Lung (tissue), 16 donors: Measurements from ENCODE around the gene CDC16. TPM values are rescaled to one million over a fixed set of nuclear protein-coding genes. Genes with fewer than 3 reads are reported as not detected.
A peak's percentile ranks its signal among the peaks of the same experiment; 100 is the strongest.

ENCODE experiments used
- ATAC-seq: fragments of 200-7000 bp; cut with Tn5 transposase; one replicate; pipeline ENCODE4 v1.9.1; 2020; ENCODE audit warnings: moderate number of reproducible peaks; ENCODE audit not compliant: insufficient read depth, low FRiP score
- DNase-seq, 3 donors: peaks; one replicate each; pipeline ENCODE4 v3.0.0-alpha.2; 2013 to 2017
- H3K27ac ChIP-seq, 2 donors: one replicate each; pipeline ENCODE4 v1.5.1; 2013; ENCODE audit warnings: mild to moderate bottlenecking in 2 of 2, moderate library complexity in 2 of 2, control low read depth in 1 of 2, inconsistent platforms in 1 of 2, low read depth in 1 of 2, low read length in 1 of 2
- H3K27me3 ChIP-seq, 3 donors: one replicate each; pipeline ENCODE4 v1.5.1; 2013; ENCODE audit warnings: low read length in 2 of 3; ENCODE audit not compliant: control insufficient read depth in 3 of 3, insufficient read depth in 3 of 3
- H3K36me3 ChIP-seq, 4 donors: one replicate each; pipeline ENCODE4 v1.5.1; 2013; ENCODE audit warnings: low read length in 4 of 4, mild to moderate bottlenecking in 1 of 4, moderate library complexity in 1 of 4; ENCODE audit not compliant: control insufficient read depth in 4 of 4, insufficient read depth in 4 of 4
- H3K4me1 ChIP-seq, 5 donors: one replicate each; pipeline ENCODE4 v1.5.1; 2013; ENCODE audit warnings: low read length in 5 of 5, mild to moderate bottlenecking in 2 of 5, moderate library complexity in 1 of 5; ENCODE audit not compliant: control insufficient read depth in 5 of 5, insufficient read depth in 5 of 5
- H3K4me3 ChIP-seq: one replicate; pipeline ENCODE4 v1.5.1; 2013; ENCODE audit warnings: mild to moderate bottlenecking, control low read depth, moderate library complexity
- H3K9ac ChIP-seq, 2 donors: one replicate each; pipeline ENCODE4 v1.5.1; 2013; ENCODE audit warnings: low read length in 2 of 2, control low read depth in 1 of 2; ENCODE audit not compliant: insufficient read depth in 1 of 2
- H3K9me3 ChIP-seq, 4 donors: one replicate each; pipeline ENCODE4 v1.5.1; 2013; ENCODE audit warnings: low read length in 3 of 4, mild to moderate bottlenecking in 1 of 4, moderate library complexity in 1 of 4; ENCODE audit not compliant: control insufficient read depth in 4 of 4, insufficient read depth in 3 of 4
- CTCF ChIP-seq: IDR thresholded peaks from 2 replicates; pipeline ENCODE4 v1.5.1; 2012; ENCODE audit warnings: mild to moderate bottlenecking; ENCODE audit errors: control extremely low read depth, extremely low read depth
- WGBS, 2 donors: extraction: QIAGEN DNeasy Blood & Tissue Kit; methylation state at CpG; one replicate each; pipeline ENCODE4 v1.1.7; 2013; 5-methylcytosine and 5-hydroxymethylcytosine counted together
- long read RNA-seq, 5 donors: transcript quantifications; one replicate each; lab custom pipeline, GENCODE V29; 2026
- polyA plus RNA-seq, 2 donors: library from polyadenylated mRNA; stranded (reverse); fragments of 200-250 nt; gene quantifications; one replicate each; pipeline ENCODE4 v1.2.1, GENCODE V29; 2013
- total RNA-seq, 2 donors: library from RNA; depleted of rRNA in 1 of 2; stranded (reverse); fragments of >200 nt in 1 of 2; gene quantifications; one replicate each; pipeline ENCODE4 v1.2.1, GENCODE V29; 2014 to 2021
- donor health status: control.
- donor health status: control.
- donor health status: Bipolar disorder and iron deficiency.
- donor health status: healthy.
- donor health status: DM: yes; HTN: yes; CAD: no.

Gene CDC16, protein sequence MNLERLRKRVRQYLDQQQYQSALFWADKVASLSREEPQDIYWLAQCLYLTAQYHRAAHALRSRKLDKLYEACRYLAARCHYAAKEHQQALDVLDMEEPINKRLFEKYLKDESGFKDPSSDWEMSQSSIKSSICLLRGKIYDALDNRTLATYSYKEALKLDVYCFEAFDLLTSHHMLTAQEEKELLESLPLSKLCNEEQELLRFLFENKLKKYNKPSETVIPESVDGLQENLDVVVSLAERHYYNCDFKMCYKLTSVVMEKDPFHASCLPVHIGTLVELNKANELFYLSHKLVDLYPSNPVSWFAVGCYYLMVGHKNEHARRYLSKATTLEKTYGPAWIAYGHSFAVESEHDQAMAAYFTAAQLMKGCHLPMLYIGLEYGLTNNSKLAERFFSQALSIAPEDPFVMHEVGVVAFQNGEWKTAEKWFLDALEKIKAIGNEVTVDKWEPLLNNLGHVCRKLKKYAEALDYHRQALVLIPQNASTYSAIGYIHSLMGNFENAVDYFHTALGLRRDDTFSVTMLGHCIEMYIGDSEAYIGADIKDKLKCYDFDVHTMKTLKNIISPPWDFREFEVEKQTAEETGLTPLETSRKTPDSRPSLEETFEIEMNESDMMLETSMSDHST
- 100 to 1,000 TPM in 1 of 2 donors, 10 to 100 TPM in 1; 51.7 to 123 TPM for total RNA-seq
- 10 to 100 TPM; 34.3 to 66.3 TPM for polyA plus RNA-seq
- long read RNA-seq, donor 1, transcript CDC16-210 (6 exons, 1,003 nt) = major isoform, 9 of 24 reads
- long read RNA-seq, donor 1, partial matches to known transcripts = 9 of 24 reads
- long read RNA-seq, donor 1, other reads (novel, unspliced or antisense) = 0 of 24 reads
- long read RNA-seq, donor 2, partial matches to known transcripts = 0 of 4 reads
- long read RNA-seq, donor 2, other reads (novel, unspliced or antisense) = 0 of 4 reads
- long read RNA-seq, donor 3, partial matches to known transcripts = 11 of 17 reads
- long read RNA-seq, donor 3, other reads (novel, unspliced or antisense) = 0 of 17 reads
- long read RNA-seq, donor 4, partial matches to known transcripts = 5 of 9 reads
- long read RNA-seq, donor 4, other reads (novel, unspliced or antisense) = 0 of 9 reads
- long read RNA-seq, donor 5, transcript CDC16-210 (6 exons, 1,003 nt) = minor isoform, 9 of 64 reads
- long read RNA-seq, donor 5, transcript CDC16-203 (18 exons, 2,203 nt) = major isoform, 11 of 64 reads
- long read RNA-seq, donor 5, partial matches to known transcripts = 43 of 64 reads
- long read RNA-seq, donor 5, other reads (novel, unspliced or antisense) = 0 of 64 reads

DNA sequence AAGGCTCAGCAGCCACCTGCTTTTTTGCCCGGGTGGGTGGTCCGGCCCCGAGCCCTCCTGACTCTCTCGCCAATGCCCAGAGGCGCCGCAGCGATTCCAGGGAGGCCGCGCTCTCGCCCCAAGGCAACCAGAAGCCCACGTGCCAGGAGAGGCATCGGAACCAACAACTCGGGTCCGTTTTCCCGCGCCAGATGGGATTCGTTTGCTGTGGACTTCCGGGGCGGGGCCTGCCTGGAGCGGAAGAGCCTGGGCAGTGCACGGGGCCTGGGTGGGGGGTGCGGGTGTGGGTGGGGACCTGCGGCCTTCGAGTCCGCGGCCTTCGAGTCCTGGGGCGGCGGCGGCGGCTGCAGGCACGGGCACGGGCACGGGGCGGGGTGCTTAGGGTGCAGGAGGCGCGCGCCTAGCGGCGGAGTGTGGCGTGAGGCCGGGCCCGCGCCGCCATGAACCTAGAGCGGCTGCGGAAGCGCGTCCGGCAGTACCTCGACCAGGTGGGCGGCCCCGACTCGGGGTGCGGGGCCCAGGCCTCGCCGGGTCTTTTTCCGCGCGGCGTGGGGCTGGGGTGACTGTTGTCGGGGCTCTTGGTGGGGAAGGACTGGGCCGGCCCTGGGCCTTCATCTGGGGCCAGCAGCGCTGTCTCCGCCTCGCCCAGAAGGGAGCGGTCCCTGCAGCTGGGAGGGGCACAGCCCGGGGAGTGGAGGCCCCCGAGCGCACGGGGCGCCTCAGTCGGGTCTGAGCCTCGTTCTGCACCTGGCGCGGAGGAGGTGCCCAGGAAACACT is at the start of gene CDC16:
CDC16 (plus strand) TSS at position 253 of the 777 bp plus-strand sequence; CDS start at position 441, 188 bp downstream.
- Histone ChIP-seq H3K4me3 (peak within 1 kb of the TSS; percentile 97), H3K9ac (peak within 1 kb of the TSS; percentile 56 to 75), H3K36me3 (peaks cover 13 to 22% (median 16%) of the 10 kb centered on the region in 4 donors), H3K9me3 (no peaks in the 10 kb centered on the region), H3K27ac (peak within 1 kb of the TSS; percentile 83 to 94), H3K27me3 (peaks cover 0 to 17% (median 10%) of the 10 kb centered on the region in 3 donors), H3K4me1 (peaks cover 3 to 8% (median 5%) of the 10 kb centered on the region in 5 donors)
- peak; percentile 92 to 95 (median 94) for DNase-seq
- no peak for TF ChIP-seq CTCF
- WGBS, 2 donors = 1% methylated on average over 64 to 76 of the region's 76 CpGs
- ATAC-seq = peak; percentile 98

DNA sequence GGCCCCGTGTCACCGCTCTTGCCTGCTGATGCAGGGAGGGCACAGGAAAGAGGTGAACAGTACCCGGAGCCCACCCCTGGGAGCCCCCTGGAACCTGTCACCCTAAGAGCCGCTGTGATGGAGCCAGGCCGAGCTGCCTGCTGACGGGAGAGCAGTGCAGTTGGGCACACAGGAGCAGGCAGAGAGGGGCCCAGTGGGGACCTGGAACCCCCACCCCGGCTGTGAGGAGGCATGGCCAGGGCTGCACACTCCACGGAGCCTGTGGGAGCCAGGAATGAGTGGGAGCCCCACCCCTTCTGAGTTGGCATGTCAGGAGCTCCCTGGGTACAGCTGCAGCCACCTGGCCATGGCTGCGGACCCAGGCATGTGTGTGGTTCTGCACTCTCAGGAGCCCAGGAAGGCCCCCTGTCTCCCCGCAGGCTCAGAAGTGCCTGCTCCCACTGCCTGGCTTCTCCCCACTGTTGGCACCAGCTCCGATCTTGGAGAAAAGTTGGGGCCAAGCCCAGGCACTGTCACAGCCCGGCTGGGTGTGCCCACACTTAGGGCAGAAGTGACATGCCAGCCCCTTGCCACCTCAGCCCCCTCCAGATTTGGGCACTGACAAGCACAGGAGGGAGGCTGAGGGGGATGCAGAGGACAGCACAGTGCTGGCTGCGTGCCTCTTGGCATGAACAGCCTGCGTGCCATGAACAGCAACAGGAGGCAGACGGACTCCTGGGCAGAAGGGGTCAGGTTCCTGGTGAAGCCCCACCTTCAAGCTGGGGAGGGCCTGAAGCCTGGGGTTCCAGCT is 49.3 kb upstream of the CDC16 start:
- DNase-seq = no peak
- Histone ChIP-seq H3K36me3 (no peaks in the 10 kb centered on the region), H3K9ac (no peak overlapping the region), H3K27ac (no peak overlapping the region), H3K9me3 (peaks cover 0 to 14% (median 0%) of the 10 kb centered on the region in 4 donors), H3K4me3 (no peak overlapping the region), H3K4me1 (no peaks in the 10 kb centered on the region), H3K27me3 (no peaks in the 10 kb centered on the region)
- WGBS, 2 donors = 92% methylated on average over 14 to 15 of the region's 15 CpGs
- no peak for ATAC-seq
- TF ChIP-seq CTCF = no peak
